CD4-positive, alpha-beta T cell (primary cell): ENCODE results near the gene NFKB1. TPM values are rescaled to one million over a fixed set of nuclear protein-coding genes. Genes with fewer than 3 reads are reported as not detected.
A peak's percentile ranks its signal among the peaks of the same experiment; 100 is the strongest.

Source experiments
- ATAC-seq: fragments of 200-7000 bp; cut with Tn5 transposase; one replicate; pipeline ENCODE4 v1.10.0; 2022; ENCODE audit warnings: mild to moderate bottlenecking; ENCODE audit not compliant: poor library complexity
- CTCF ChIA-PET: fragments of 350-600 bp; sonication (Branson Sonifier 250); formaldehyde crosslinking; loops from one replicate; lab custom pipeline; 2021; ENCODE audit warnings: antibody characterized with exemption, inconsistent platforms; lab: Charles Lee
- POLR2A ChIA-PET: fragments of 350-600 bp; sonication (Branson Sonifier 250); formaldehyde crosslinking; loops from one replicate; lab custom pipeline; 2021; ENCODE audit warnings: antibody characterized with exemption, inconsistent platforms; lab: Charles Lee
- DNase-seq, 14 experiments: peaks; one replicate each; pipeline ENCODE4 v3.0.0-alpha.2; 2013 to 2020; ENCODE audit warnings: mixed read lengths in 2 of 14
- H3K27ac ChIP-seq, 2 donors: one replicate each; pipeline versions ENCODE4 v1.5.1 to v1.7.0; 2013; ENCODE audit warnings: low read length in 2 of 2, low read depth in 1 of 2, mild to moderate bottlenecking in 1 of 2
- H3K27me3 ChIP-seq, 2 experiments: 1 replicate in 1 of 2; 2 replicates in 1 of 2; pipeline versions ENCODE4 v1.6.1 to v1.7.0; 2013; ENCODE audit warnings: low read length in 2 of 2, control low read depth in 1 of 2, mild to moderate bottlenecking in 1 of 2, moderate library complexity in 1 of 2; ENCODE audit not compliant: insufficient read depth in 2 of 2, control insufficient read depth in 1 of 2
- H3K36me3 ChIP-seq: one replicate; pipeline ENCODE4 v1.6.1; 2013; ENCODE audit warnings: low read length, control low read depth; ENCODE audit not compliant: insufficient read depth
- H3K4me1 ChIP-seq: one replicate; pipeline ENCODE4 v1.6.1; 2013; ENCODE audit warnings: low read length, control low read depth; ENCODE audit not compliant: insufficient read depth
- H3K4me3 ChIP-seq: one replicate; pipeline ENCODE4 v1.5.1; 2013; ENCODE audit warnings: mild to moderate bottlenecking, low read length, moderate library complexity
- H3K9me3 ChIP-seq, 2 experiments: 1 replicate in 1 of 2; 2 replicates in 1 of 2; pipeline versions ENCODE4 v1.6.1 to v1.7.0; 2013; ENCODE audit warnings: low read length in 2 of 2, mild to moderate bottlenecking in 2 of 2, control low read depth in 1 of 2, moderate library complexity in 1 of 2; ENCODE audit not compliant: control insufficient read depth in 1 of 2, insufficient read depth in 1 of 2
- H3K27ac Mint-ChIP-seq: one replicate; pipeline ENCODE4 v1.8.0; 2020; ENCODE audit warnings: mixed read lengths
- H3K27me3 Mint-ChIP-seq: one replicate; pipeline ENCODE4 v1.8.0; 2021; ENCODE audit warnings: mixed read lengths
- H3K36me3 Mint-ChIP-seq: one replicate; pipeline ENCODE4 v1.8.0; 2021; ENCODE audit warnings: low read depth, mixed read lengths
- H3K4me1 Mint-ChIP-seq: one replicate; pipeline ENCODE4 v1.8.0; 2021; ENCODE audit warnings: low read depth, mixed read lengths
- H3K4me3 Mint-ChIP-seq: one replicate; pipeline ENCODE4 v1.8.0; 2020; ENCODE audit warnings: mild to moderate bottlenecking, mixed read lengths
- H3K9me3 Mint-ChIP-seq: one replicate; pipeline ENCODE4 v1.8.0; 2020; ENCODE audit warnings: mixed read lengths
- CTCF ChIP-seq: fragments of 200-600 bp; IDR thresholded peaks from one replicate; pipeline ENCODE4 v1.8.0; 2022; ENCODE audit warnings: antibody characterized with exemption, mild to moderate bottlenecking
- intact Hi-C, 2 experiments: fragments of 100-400 bp; cut with DNase I in 1 of 2; cut with micrococcal nuclease in 1 of 2; formaldehyde crosslinking; loops; one replicate each; pipeline versions ENCODE4 v1.15.1 to v1.9.0; 2023 to 2025; cut with DNase I, micrococcal nuclease
- total RNA-seq, 174 experiments: library from RNA in 2 of 174; stranded (reverse) in 2 of 174; gene quantifications; one replicate each; pipeline ENCODE4 v1.2.3 and lab custom pipeline; 2021 to 2026

Gene NFKB1
- total RNA-seq, 2 experiments from 2014 or later: 134 TPM

GRCh38 chr4:102531462-102531861 is 30.3 kb downstream of the NFKB1 start:
- ATAC-seq: no peak
- ChIA-PET CTCF (no interaction called here), POLR2A (interaction anchor here (0.7 kb wide), 1 partner anchor 1185 kb away, joined by 3 read pairs; no protein-coding TSS in a partner anchor)
- Histone ChIP-seq H3K27ac (no peak overlapping the region), H3K9me3 (no peaks in the 10 kb centered on the region), H3K36me3 (peaks cover 34% of the 10 kb centered on the region), H3K27me3 (no peaks in the 10 kb centered on the region), H3K4me3 (no peak overlapping the region), H3K4me1 (peaks cover 12% of the 10 kb centered on the region)
- Mint-ChIP-seq H3K27me3 (no peaks in the 10 kb centered on the region), H3K9me3 (no peaks in the 10 kb centered on the region), H3K27ac (peak overlapping the region; percentile 5), H3K36me3 (peaks cover 87% of the 10 kb centered on the region), H3K4me1 (peaks cover 88% of the 10 kb centered on the region), H3K4me3 (no peak overlapping the region)
- no peak for DNase-seq
- TF ChIP-seq CTCF: no peak
- intact Hi-C loops: no loop called here

GRCh38 chr4:102533348-102533747 is 32.2 kb downstream of the NFKB1 start:
- Mint-ChIP-seq H3K4me1 (peaks cover 76% of the 10 kb centered on the region), H3K27me3 (no peaks in the 10 kb centered on the region), H3K27ac (peak overlapping the region; percentile 59), H3K36me3 (peaks cover 87% of the 10 kb centered on the region), H3K4me3 (peak overlapping the region; percentile 4), H3K9me3 (no peaks in the 10 kb centered on the region)
- peaks cover 50% of the 10 kb centered on the region for H3K36me3 ChIP-seq
- no peaks in the 10 kb centered on the region for H3K9me3 ChIP-seq
- H3K27me3 ChIP-seq: no peaks in the 10 kb centered on the region
- no peak for ATAC-seq
- POLR2A ChIA-PET: no interaction called here
- intact Hi-C loops: no loop called here
- no peak overlapping the region for H3K4me3 ChIP-seq
- CTCF ChIA-PET: no interaction called here
- no peak for DNase-seq
- H3K27ac ChIP-seq: no peak overlapping the region
- TF ChIP-seq CTCF: no peak
- H3K4me1 ChIP-seq: peaks cover 7% of the 10 kb centered on the region

- peaks cover 4% of the 10 kb centered on the region for H3K4me1 ChIP-seq
- H3K9me3 ChIP-seq: no peaks in the 10 kb centered on the region
- H3K4me3 Mint-ChIP-seq: no peak overlapping the region
- POLR2A ChIA-PET: interaction anchor here (1.2 kb wide), 1 partner anchor 8 kb away, joined by 3 read pairs; no protein-coding TSS in a partner anchor
- peaks cover 87% of the 10 kb centered on the region for H3K36me3 Mint-ChIP-seq
- H3K36me3 ChIP-seq: peaks cover 56% of the 10 kb centered on the region
- no peaks in the 10 kb centered on the region for H3K9me3 Mint-ChIP-seq
- no peak overlapping the region for H3K27ac ChIP-seq
- ATAC-seq (peak; percentile 14), DNase-seq (no peak)
- H3K4me3 ChIP-seq: no peak overlapping the region
- H3K4me1 Mint-ChIP-seq: peaks cover 71% of the 10 kb centered on the region
- H3K27me3 ChIP-seq: no peaks in the 10 kb centered on the region
- CTCF ChIA-PET: interaction anchor here (1.9 kb wide), 1 partner anchor 10 kb away, joined by 4 read pairs; no protein-coding TSS in a partner anchor
- TF ChIP-seq CTCF: no peak
- intact Hi-C loops: loop anchor here in 1 of 2 experiments (2.0 kb wide), 2 partner anchors 15 to 63 kb away; no protein-coding TSS in a partner anchor
- H3K27me3 Mint-ChIP-seq: no peaks in the 10 kb centered on the region
- H3K27ac Mint-ChIP-seq: peak overlapping the region; percentile 59
Measured at GRCh38 chr4:102533904-102534303, 32.7 kb downstream of the NFKB1 start.
